Dedifferentiated amniotic fluid mesenchymal stem cell (primary cell): ENCODE results near the gene PLD3.
"Not testable (repeated sequence)": the region's sequence is repeated elsewhere in the genome, so short reads cannot be mapped to it uniquely, and the experiment has no call there.

Experiments used
- DNase-seq: peaks from one replicate; pipeline ENCODE4 v3.0.0-alpha.2; 2016; ENCODE audit errors: extremely low spot score

PLD3 gene

DNA sequence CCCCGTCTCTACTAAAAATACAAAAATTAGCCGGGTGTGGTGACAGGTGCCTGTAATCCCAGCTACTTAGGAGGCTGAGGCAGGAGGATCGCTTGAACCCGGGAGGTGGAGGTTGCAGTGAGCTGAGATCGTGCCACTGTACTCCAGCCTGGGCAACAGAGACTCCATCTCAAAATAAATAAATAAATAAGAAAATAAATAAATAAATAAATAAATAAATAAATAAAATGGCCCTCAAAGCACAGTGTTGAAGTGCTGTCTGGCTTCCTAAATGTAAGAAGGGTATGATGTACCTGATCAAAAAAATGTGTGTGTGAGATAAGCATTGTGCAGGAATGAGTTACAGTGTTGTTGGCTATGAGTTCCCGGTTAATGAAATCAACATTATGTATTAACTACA is 15.4 kb upstream of the PLD3 start:
- not testable (repeated sequence) for DNase-seq

DNA sequence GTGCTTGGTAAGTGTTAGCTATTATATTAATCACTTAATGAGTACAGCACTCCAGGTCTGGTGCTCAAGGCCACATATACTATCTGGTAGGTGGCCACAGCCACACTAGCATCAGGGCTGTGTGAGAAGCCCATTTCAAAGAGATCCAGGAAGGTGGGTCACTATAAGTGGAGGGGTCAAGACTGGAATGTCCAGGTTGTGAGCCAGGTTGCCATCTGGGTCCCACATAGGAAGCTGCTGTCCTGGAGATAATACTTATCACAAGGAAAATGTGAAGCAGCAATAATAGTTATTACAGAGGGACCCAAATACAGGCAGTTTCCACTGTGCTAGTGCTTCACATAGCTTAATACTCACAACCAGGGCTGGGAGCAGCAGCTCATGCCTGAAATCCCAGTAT is 13.4 kb upstream of the PLD3 start:
- DNase-seq: no peak

DNA sequence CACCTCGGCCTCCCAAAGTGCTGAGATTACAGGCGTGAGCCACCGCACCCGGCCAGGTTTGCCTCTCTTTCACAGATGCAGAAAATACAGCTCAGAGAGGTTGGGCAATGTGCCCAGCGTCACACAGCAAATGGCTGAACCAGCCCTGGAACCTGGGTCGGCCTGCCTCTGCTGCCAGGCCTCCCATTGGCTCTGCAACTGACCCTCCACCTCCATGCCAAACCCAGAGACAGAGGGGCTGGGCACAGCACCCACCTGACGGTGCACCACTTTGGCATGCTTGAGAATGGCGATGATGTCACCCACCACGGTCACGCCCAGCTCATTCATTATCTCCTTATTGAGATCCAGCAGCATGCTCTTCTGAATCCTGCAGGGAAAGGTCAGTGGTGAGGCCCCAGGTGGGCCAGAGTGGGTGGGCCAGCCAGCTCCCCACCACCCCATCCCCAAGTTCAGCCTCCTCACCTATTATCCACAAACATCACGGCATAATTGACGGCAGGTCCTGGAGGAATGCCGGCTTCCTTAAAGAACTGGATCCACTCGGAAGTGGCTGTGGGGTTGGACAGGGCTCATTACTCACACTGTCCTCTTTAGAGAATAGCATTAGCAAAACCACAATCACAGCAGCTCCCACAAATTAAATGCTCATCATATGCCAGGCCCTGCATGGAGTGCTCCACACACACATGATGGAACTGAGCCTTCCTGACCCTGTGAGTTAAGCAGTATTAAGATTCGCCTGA is 12.5 kb upstream of the PLD3 start:
- DNase-seq: no peak

DNA sequence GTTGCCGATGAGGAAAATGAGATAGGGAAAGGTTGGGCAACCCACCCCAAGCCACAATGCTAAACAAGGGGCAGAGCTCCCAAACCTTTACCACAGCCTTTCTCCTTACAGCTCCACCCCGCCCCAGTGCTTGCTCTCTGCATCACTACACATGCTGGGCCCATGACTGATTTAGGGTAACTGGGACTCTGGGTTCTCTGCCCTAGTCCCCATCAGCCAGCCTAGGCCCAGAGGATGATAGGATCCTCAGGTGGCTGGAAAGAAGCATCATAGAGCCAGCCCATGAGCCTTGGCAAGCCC is 11.9 kb upstream of the PLD3 start:
- DNase-seq: no peak

DNA sequence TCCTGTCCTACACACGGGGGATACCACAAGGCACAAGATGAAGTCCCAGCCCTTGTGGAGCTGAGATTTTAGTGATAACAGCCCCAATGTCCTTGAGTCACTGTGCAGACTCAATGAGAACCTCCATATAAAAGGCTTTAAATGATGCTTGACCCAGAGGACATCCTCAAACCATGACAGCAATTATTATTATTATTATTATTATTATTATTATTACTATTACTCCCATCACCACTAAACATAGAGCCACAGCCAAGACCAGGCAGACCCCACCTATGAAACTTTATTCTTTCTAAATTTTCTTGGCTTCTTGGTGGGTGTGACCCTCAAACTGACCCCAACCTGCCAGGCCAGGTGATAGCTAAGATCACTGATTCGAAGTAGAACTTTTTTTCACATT is 11.4 kb upstream of the PLD3 start:
- no peak for DNase-seq

DNA sequence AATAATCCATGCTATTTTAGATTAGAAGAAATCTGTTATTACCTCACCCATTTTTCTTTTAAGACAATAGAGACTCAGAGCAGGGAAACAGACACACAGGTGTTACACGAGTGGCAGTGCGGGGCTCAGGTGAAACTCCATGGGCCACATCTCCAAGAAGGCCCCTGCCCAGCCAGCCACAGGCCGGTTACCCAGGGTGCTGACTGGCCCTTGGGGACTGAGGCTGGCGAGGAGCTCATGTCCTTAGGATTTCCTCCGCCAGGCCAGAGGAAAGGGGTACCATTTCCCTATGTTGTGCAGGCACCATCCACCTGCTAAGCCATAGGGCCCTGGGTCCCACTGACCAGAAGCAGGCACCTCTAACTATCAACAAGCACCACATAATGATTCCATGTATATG is 10.9 kb upstream of the PLD3 start:
- no peak for DNase-seq

DNA sequence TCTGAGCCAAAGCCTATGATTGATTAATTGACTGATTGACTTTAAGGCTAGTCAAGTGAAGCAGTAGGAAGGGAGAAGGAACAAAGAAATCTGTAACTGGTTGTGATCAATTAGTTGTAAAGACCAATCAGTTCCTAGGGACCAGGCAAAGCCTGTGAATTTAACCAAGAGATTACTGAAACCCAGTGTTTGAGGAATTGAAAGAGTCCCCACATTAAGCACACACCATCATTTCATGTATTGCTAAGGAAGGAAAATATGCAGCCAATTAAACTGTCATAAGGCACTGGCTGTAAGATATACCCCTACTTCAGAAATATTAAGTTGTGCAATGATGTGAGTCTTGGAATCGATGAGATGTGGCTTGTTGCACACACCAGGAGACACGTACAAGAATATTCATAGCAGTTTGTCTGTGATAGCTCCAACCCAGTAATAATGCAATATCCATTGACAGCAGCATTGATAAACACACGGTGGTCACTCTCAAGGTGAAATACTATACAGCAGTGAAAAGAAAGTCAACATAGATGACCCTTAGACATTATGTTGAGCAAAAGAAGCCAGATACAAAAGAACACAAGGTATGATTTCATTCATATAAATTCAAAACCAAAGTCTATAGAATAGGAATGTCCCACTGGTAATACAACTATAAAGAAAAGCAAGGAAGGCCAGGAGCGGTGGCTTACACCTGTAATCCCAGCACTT is 9.3 kb upstream of the PLD3 start:
- DNase-seq: no peak

DNA sequence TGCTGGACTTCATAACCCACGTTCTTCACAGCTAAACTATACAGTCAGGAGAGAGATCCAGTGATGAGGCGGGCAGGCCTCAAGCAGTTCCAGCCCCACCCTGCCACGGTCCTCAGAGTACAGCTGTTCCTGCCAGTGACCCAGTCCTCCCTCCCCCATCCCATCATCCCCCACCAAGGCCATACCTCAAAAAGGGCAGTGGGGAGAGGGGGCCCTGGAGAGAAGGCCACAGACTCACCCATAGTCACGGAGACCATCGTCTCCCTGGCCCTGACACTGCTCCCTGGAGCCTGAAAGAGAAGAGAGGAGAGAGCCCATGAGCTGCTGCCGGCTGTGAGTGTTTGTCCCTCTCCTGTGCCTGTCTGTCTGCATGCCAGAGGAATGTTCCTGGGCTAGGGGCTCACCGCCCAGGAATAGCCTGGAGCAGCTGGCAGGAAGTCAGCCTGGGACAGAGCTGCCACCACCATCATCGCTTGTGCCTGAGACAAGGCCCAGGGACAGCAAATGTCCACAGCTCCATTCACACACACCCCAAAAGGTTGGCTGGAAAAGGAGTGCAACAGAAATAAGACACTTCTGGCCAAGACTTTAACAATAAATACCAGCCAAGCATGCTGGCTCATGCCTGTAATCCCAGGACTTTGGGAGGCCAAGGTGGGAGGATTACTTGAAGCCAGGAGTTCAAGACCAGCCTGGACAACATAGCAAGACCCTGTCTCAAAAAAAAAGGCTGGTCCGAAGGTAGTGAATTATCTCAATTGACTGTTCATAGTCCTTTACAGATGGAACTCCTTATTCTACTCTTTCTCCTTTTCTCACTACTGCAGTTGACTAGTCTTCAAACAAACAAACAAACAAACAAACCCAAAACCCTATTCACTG is 6.7 kb upstream of the PLD3 start:
- DNase-seq: no peak

DNA sequence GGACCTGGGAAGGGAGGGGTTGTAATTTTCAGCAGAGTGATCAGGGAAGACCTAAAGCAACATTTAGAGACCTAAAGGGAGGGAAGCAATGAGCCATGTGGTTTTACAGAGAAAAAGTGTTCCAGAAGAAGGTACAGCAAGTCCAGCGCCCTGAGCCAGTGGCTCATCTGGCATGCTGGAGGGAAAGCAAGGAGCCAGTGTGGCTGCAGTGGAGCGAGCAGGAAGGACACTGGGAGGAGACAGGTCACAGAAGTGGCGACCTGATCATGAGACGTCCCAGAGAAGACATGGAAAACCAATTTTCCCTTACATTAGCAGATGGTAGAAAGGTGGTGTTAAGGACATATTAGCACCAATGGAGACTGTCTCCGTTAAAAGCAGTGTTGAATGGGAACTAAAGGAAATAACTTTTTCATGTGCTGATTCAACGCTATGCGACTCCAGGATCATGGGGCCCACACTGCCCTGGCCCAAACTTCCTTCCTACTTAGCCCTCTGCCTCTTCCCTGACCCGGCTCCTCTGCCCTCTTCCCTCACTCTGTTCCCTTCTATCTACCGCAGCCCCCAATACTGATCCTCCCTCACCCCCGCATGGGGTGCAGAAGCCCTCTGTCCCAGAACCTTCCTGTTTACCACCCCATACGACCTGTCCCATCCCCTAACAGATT is 5.7 kb upstream of the PLD3 start:
- no peak for DNase-seq

DNA sequence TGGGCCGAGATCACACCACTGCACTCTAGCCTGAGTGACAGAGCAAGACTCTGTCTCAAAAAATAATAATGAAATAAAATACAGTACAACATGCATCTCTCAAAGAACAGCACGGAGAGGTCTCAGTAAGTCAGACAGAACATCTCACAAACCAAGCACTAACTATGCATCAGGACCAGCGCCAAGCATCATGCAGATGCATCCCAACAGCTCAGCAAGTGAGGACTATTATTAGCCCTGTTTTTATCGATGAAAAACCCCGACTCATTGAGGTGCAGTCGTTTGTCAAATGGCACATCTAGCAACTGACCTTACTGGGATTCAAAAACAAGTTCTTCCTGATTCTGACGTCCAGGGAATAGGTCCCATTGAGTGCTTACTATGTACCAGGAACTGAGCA is 4.1 kb upstream of the PLD3 start:
- DNase-seq: no peak

DNA sequence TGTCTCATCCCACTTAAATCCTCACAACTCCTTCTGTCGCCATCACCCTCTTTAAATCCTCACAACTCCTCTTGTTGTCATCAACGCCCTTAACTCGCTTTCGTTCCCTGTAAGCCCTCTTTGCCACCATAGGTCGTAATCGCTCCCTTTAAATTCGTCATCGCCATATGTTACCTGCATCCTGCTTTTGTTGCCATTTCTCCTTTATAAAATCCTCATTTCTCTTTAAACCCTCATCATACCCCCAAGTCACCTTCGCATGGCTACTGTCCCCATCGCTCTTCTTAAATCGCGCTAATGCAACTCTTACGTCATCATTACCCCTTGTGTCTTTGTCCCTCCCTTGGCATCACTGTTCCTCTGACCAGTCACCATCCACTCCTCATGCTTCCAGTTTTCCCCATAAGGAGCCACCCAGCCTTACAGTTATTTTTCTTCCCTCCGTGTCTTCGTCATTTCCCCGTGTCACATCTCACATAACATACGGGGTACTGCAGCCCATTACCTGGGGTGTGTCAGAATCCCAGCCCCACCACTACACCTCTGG is 539 bp downstream of the PLD3 start:
- no peak for DNase-seq

DNA sequence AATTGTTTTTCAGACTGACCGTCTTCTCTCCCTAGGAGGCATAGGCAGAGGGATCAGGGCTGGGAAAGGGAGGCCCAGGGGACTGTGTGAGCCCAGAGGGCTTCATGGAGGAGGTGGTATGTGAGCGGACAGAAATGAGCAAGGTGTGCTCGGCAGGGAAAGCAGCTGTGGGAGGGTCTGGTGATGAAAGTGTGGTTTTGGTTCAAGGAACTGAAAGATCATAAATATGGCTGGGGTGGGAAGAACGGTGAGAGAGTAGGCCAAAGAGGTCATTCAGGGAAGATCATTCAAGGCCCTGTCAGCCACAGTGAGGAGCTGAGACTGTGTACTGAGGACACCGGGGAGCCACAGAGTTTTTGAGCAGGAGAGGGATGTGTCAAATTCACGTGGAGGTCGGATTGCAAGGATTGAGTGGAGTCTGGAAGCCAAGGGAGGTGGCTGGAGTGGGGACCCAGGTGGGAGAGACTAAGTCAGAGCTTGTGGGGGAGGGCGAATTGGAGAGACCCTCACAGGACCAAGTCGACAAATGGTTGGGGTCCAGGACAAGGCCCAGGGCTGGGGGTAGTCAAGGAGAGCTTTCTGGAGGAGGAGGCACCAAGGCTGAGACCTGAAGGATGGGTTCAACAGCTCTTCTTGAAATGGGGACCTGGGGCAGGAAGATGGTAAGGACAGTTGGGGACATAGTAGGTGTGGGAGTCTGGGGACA is 7.6 kb downstream of the PLD3 start:
- DNase-seq: no peak

DNA sequence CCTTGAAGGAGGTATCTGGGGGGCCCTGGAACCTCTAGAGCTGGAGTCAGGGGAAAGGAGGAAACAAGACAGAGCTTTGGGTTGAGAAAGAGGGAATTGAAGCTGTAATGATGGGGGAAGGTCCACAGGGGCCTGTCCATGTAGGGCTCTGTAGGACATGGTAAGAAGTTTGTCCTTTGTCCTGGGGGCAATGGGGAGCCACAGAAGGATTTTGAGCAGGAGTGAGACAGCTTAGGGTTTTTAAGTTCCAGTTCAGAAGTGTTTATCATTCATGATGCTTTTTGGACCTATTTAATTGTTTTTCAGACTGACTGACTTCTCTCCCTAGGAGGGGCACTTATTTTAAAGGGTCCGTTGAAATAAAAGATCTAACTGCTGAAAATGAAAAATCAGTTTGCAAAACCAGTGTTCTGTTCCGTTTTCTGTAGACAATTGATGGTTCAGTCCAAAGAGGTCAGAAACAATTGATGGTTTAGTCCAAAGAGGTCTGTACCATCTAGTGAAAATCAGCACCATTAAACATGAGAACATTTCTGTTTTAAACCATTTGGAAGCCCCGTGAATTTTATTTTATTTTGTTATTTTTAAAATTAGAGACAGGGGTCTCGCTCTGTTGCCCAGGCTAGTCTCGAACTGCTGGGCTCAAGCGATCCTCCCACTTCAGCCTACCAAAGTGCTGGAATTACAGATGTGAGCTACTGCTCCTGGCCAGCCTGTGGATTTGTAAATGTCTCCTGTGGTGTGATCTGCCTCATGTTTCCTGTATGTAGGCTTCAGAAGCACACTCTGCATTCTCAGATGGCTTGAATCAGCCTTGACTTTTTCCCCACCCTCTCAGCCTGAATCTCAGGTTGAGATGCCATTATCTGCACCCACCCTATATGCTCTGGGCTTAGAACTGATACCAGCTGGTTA is 8.4 kb downstream of the PLD3 start:
- DNase-seq: no peak

DNA sequence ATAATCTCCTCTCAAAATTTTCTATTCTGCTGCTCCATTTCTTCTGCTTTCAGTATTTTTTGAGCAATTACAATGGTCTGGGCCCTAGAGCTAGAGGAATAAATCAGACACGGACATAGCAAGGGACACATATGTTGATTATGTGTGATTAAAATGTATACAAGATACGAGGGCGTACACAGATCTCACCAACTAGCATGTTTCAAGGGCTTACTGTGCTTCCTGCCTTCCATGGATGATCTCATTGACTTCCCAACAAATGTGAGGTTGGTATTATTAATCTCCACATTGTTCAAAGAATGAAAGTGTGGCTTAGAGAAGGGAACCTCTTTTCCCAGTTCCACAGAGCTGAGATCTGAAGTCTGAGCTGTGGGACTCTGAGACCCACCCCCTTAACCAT is 9.1 kb downstream of the PLD3 start:
- no peak for DNase-seq

DNA sequence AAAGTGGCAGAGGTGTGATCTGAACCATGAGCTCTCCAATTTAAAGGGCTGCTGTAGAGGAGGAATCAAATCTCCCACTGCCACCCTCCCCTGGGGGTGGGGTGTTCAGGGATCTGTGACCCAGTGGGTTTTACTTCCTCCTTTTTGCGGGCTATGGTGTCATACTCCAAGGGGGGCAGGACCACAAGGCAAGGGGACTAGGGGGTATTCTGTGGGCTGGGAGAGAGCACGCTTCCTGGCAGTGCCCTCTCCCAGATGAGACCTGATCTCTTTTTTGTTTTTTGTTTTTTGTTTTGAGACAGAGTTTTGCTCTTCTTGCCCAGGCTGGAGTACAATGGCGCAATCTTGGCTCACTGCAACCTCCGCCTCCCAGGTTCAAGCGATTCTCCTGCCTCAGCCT is 10.3 kb downstream of the PLD3 start:
- no peak for DNase-seq

DNA sequence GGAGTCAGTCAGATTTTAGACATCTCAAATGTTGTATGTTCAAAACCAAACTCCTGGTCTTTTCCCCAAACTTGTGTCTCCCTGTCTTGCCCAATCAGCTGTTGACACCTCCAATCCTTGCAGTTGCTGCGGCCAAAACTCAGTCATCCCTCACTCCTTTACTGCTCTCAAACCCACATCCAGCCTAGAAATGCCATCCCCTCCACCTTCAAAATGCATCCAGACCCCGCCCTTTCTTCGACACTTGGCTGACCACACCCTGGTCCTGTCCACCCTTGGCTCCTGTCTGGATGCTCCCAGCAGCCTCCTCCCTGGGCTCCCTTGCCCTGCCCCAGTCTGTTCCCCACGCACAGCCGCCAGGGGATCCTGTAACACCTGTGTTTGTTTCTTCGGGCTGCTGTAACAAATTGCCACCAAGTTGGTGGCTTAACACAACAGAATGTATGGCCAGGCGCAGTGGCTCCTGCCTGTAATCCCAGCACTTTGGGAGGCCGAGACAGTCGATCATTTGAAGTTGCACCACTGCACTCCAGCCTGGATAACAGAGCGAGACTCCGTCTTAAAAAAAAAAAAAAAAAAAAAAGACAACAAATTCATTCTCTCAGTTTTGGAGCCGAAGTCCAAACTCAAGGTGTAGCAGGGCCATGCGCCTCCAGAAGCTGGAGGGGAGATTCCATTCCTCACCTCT is 11.7 kb downstream of the PLD3 start:
- DNase-seq: no peak

DNA sequence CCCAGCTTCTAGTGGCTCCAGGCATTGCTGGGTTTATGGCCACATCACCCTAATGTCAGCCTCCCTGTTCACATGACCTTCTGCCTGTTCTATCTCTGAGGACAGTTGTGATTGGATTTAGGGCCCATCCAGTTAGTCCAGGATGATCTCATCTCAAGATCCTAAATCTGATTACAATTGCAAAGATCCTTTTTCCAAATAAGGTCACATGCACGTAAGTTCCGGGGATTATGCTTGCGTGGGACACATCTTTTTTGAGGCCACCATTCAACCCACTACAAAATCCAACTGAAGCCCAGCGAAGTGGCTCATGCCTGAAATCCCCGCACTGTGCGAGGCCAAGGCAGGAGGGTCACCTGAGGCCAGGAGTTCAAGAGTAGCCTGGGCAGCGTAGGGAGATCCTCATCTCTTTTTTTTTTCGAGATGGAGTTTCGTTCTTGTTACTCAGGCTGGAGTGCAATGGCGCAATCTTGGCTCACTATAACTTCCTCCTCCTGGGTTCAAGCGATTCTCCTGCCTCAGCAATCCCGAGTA is 12.3 kb downstream of the PLD3 start:
- no peak for DNase-seq

DNA sequence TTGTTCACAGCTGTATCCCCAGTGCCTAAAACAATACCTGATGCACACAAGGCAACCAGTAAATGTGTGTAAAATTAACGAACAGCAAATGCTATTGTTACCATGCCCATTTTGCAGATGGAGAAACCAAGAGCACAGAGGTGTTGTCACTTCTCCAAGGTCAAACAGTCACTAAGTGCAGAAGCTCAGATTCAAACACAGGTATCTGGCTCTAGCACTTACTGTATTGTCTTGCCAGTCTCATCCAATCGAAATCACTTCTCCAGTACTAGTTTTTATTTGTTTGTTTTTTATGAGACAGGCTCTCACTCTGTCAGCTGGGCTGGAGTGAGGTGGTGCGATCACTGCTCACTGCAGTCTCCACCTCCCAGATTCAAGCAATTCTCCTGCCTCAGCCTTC is 13.7 kb downstream of the PLD3 start:
- no peak for DNase-seq

DNA sequence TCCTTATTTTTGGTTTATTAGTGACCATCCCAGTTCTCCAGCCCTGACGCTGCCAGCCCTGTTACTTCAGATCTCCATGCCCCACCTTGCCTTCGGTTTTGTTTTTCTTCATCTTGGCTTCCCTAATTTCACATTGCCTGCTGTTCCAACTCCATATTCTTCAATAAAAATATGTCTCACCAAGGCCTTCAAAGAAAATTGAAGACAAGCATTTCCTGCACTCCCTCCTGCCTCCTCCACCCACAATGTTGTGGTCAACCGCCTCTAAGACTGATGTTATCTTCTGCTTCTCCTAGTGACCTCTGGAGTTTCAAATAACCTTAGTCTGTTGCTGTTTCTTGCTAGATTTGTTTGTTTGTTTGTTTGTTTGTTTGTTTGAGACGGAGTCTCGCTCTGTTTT is 14.6 kb downstream of the PLD3 start:
- no peak for DNase-seq
